ENCODE measurements around the gene ST8SIA6. TPM values are rescaled to one million over a fixed set of nuclear protein-coding genes. Genes with fewer than 3 reads are reported as not detected.
"Not testable (repeated sequence)": the region's sequence is repeated elsewhere in the genome, so short reads cannot be mapped to it uniquely, and the experiment has no call there.

ST8SIA6 gene, protein sequence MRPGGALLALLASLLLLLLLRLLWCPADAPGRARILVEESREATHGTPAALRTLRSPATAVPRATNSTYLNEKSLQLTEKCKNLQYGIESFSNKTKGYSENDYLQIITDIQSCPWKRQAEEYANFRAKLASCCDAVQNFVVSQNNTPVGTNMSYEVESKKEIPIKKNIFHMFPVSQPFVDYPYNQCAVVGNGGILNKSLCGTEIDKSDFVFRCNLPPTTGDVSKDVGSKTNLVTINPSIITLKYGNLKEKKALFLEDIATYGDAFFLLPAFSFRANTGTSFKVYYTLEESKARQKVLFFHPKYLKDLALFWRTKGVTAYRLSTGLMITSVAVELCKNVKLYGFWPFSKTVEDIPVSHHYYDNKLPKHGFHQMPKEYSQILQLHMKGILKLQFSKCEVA
- 1 to 10 TPM; 1.1 to 2.1 (median 1.2) TPM for total RNA-seq
- polyA plus RNA-seq = under 1 TPM; 0.12 to 0.23 (median 0.13) TPM
- long read RNA-seq, donor 1 = 0 reads
- long read RNA-seq, donor 2, partial matches to known transcripts = 0 of 1 reads
- long read RNA-seq, donor 2, other reads (novel, unspliced or antisense) = 1 of 1 reads

DNA sequence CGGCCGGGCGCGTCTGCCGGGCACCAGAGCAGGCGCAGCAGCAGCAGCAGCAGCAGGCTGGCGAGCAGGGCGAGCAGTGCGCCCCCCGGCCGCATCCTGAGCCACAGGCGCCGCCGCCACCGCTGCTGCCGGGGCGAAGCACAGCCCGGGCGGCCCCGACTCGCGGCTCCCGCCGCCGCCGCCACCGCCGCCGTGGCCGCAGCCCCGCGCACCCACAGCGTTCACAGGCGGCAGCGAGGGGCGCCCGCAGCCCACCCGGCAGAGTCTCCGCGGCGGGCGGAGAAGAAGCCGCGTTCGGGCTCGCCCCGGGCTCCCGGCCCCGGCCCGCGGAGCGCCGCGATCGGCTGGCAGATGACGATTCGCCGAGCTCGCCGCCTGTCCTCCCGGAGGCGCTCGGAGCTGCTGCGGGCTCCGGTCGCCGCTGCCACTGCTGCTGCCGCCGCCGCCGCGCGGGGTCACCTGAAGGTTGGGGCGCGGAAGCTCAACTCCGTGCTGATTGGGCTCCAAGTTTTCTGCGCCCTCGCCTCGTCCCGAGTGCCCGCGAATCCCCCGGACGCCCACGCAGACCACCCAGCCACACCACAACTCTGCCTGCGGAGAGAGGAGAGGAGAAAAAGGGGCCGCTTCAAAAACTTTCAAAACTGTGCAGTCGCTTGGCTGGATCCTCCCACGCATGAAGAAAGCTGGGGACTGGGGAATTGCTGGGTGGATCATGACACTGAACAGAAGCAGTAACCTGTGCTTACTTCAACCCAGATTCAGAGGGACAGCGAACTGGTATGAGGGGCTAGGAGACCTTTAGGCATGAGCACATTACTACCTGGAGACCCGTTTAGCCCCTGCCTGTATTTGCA is at the start of gene ST8SIA6:
Gene ST8SIA6, minus strand, starts transcription at position 435 of the 854 bp plus-strand sequence. Its CDS starts 340 bp downstream, at position 95.
- H3K36me3 ChIP-seq (ENCODE audit: insufficient read depth in 1 of 2, low read depth in 1 of 2) = no peaks in the 10 kb centered on the region
- H3K27ac ChIP-seq = peak within 1 kb of the TSS; percentile 5
- WGBS, 3 donors = 4 to 6% (median 5%) methylated on average over 46 to 91 of the region's 91 CpGs
- DNase-seq (peak; percentile 42 to 69), ATAC-seq (peak; percentile 65 to 87 (median 77))
- no peaks in the 10 kb centered on the region for H3K4me1 ChIP-seq
- intact Hi-C loops (cut with DNase I) = no loop called here
- TF ChIP-seq, protein P1, sequence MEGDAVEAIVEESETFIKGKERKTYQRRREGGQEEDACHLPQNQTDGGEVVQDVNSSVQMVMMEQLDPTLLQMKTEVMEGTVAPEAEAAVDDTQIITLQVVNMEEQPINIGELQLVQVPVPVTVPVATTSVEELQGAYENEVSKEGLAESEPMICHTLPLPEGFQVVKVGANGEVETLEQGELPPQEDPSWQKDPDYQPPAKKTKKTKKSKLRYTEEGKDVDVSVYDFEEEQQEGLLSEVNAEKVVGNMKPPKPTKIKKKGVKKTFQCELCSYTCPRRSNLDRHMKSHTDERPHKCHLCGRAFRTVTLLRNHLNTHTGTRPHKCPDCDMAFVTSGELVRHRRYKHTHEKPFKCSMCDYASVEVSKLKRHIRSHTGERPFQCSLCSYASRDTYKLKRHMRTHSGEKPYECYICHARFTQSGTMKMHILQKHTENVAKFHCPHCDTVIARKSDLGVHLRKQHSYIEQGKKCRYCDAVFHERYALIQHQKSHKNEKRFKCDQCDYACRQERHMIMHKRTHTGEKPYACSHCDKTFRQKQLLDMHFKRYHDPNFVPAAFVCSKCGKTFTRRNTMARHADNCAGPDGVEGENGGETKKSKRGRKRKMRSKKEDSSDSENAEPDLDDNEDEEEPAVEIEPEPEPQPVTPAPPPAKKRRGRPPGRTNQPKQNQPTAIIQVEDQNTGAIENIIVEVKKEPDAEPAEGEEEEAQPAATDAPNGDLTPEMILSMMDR (IDR thresholded peaks at IDR 0.05) = no peak
- peaks cover 0 to 29% (median 5%) of the 10 kb centered on the region in 3 donors for H3K27me3 ChIP-seq (ENCODE audit: insufficient read depth in 3 of 3, low read length in 2 of 3)
- H3K9me3 ChIP-seq = peaks cover 3% of the 10 kb centered on the region
- peak within 1 kb of the TSS; percentile 65 for H3K4me3 ChIP-seq

DNA sequence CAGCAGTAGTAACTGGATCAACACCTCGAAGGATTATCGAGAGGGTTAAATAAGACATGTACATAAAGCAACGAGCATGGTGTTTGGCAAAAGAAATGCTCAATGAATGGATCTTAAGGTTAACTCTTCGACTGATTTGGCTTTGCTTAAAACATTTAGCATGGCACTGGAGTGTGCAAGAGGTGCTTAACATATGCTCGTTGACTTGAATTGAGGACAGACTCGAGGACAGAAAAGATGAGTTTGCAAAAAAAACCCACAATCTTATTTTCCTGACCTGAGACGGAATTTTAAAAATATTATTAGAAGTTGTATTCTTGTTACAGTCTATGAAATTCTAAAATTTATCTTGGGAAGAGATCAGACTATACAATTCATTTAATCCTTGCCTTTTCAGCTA is 49.4 kb upstream of the ST8SIA6 start:
- ATAC-seq (no peak), DNase-seq (no peak)
- TF ChIP-seq, protein P1 (IDR thresholded peaks at IDR 0.05) = no peak
- H3K36me3 ChIP-seq (ENCODE audit: insufficient read depth in 1 of 2, low read depth in 1 of 2) = no peaks in the 10 kb centered on the region
- no peaks in the 10 kb centered on the region for H3K9me3 ChIP-seq
- no peaks in the 10 kb centered on the region for H3K27me3 ChIP-seq (ENCODE audit: insufficient read depth in 3 of 3, low read length in 2 of 3)
- intact Hi-C loops (cut with DNase I) = no loop called here
- no peak overlapping the region for H3K4me3 ChIP-seq
- H3K4me1 ChIP-seq = no peaks in the 10 kb centered on the region
- H3K27ac ChIP-seq = no peak overlapping the region
- 66 to 75% (median 69%) methylated on average over 7 of the region's 7 CpGs for WGBS, 3 donors

GRCh38 chr10:17502814-17503213 is 48.4 kb upstream of the ST8SIA6 start:
- intact Hi-C loops (cut with DNase I) = no loop called here
- no peak for ATAC-seq
- Histone ChIP-seq H3K27me3 (ENCODE audit: insufficient read depth in 3 of 3, low read length in 2 of 3) (no peaks in the 10 kb centered on the region), H3K4me1 (no peaks in the 10 kb centered on the region), H3K9me3 (no peaks in the 10 kb centered on the region), H3K4me3 (no peak overlapping the region), H3K27ac (no peak overlapping the region), H3K36me3 (ENCODE audit: insufficient read depth in 1 of 2, low read depth in 1 of 2) (no peaks in the 10 kb centered on the region)
- TF ChIP-seq, protein P1 (IDR thresholded peaks at IDR 0.05) = no peak
- no peak for DNase-seq
- 68 to 85% (median 79%) methylated on average over 2 of the region's 2 CpGs for WGBS, 3 donors

DNA sequence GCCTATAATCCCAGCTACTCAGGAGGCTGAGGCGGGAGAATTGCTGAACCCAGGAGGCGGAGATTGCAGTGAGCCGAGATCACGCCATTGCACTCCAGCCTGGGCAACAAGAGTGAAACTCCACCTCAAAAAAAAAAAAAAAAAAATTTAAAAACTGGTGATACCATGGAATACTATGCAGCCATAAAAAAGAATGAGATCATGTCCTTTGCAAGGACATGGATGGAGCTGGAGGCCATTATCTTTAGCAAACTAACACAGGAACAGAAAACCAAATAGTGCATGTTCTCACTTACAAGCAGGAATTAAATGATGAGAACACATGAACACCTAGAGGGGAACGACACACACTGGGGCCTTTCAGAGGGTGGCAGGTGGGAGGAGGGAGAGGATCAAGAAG is 44.6 kb upstream of the ST8SIA6 start:
- H3K9me3 ChIP-seq; H3K27me3 ChIP-seq (ENCODE audit: insufficient read depth in 3 of 3, low read length in 2 of 3); ATAC-seq; intact Hi-C loops (cut with DNase I); DNase-seq; H3K4me3 ChIP-seq; H3K4me1 ChIP-seq; H3K36me3 ChIP-seq (ENCODE audit: insufficient read depth in 1 of 2, low read depth in 1 of 2); H3K27ac ChIP-seq: not testable (repeated sequence)
- WGBS, 3 donors = 92 to 100% (median 93%) methylated on average over 5 of the region's 5 CpGs
